DOHH2 (cell line): ENCODE measurements around the gene HSPH1.

Source experiments
- H3F3A ChIP-seq: fragments of 200-600 bp; sonication (generic), shearing (Covaris generic); 2 replicates; pipeline ENCODE4 v1.6.0; 2016; ENCODE audit warnings: antibody characterized with exemption, mild to moderate bottlenecking; ENCODE audit not compliant: control insufficient read depth, insufficient read depth
- H3K27ac ChIP-seq: fragments of 200-600 bp; sonication (generic); 2 replicates; pipeline ENCODE4 v1.5.1; 2014; ENCODE audit warnings: low read depth, mild to moderate bottlenecking, low read length, moderate library complexity
- H3K27me3 ChIP-seq: fragments of 200-600 bp; sonication (generic); 2 replicates; pipeline ENCODE4 v1.6.1; 2014; ENCODE audit warnings: mild to moderate bottlenecking, low read length, mixed read lengths; ENCODE audit not compliant: control insufficient read depth
- H3K36me3 ChIP-seq: fragments of 200-600 bp; sonication (generic); 2 replicates; pipeline ENCODE4 v1.6.1; 2014; ENCODE audit warnings: mild to moderate bottlenecking, low read length, moderate library complexity, mixed read lengths; ENCODE audit not compliant: control insufficient read depth
- H3K4me1 ChIP-seq: fragments of 200-600 bp; sonication (generic); 2 replicates; pipeline ENCODE4 v1.6.1; 2014; ENCODE audit warnings: mild to moderate bottlenecking, low read length, mixed read lengths; ENCODE audit not compliant: control insufficient read depth
- H3K4me2 ChIP-seq: fragments of 200-600 bp; sonication (generic); 2 replicates; pipeline ENCODE4 v1.6.0; 2014; ENCODE audit warnings: mild to moderate bottlenecking, low read length, moderate library complexity
- H3K4me3 ChIP-seq: fragments of 200-600 bp; sonication (generic); 2 replicates; pipeline ENCODE4 v1.5.1; 2014; ENCODE audit warnings: mild to moderate bottlenecking, low read length, mixed read lengths
- H3K79me2 ChIP-seq: fragments of 200-600 bp; sonication (generic); 2 replicates; pipeline ENCODE4 v1.6.1; 2014; ENCODE audit warnings: mild to moderate bottlenecking, low read length, mixed read lengths; ENCODE audit not compliant: control insufficient read depth
- H3K9me2 ChIP-seq: fragments of 200-600 bp; sonication (generic); replicated peaks from 2 replicates; pipeline ENCODE4 v1.6.1; 2014; ENCODE audit warnings: mild to moderate bottlenecking, low read length, mixed read lengths; ENCODE audit not compliant: control insufficient read depth
- H3K9me3 ChIP-seq: fragments of 200-600 bp; sonication (generic); 2 replicates; pipeline ENCODE4 v1.6.1; 2014; ENCODE audit warnings: antibody characterized with exemption, low read length, mixed read lengths; ENCODE audit not compliant: control insufficient read depth, insufficient read depth
- H4K20me1 ChIP-seq: fragments of 200-600 bp; sonication (generic); 2 replicates; pipeline ENCODE4 v1.6.0; 2014; ENCODE audit warnings: low read depth, mild to moderate bottlenecking, antibody characterized with exemption, low read length, moderate library complexity; ENCODE audit not compliant: control insufficient read depth, insufficient read depth
- EZH2phosphoT487 ChIP-seq: fragments of 200-600 bp; sonication (generic); IDR thresholded peaks from 2 replicates; pipeline ENCODE4 v1.6.1; 2017; ENCODE audit warnings: borderline replicate concordance, mild to moderate bottlenecking, antibody characterized with exemption, low read length, moderate library complexity, mixed read lengths
- TF ChIP-seq, protein P1 (sequence below): fragments of 200-600 bp; sonication (generic); IDR thresholded peaks from one replicate; pipeline ENCODE4 v1.5.1; 2014; ENCODE audit warnings: antibody characterized with exemption, mild to moderate bottlenecking, low read depth, low read length; ENCODE audit not compliant: poor library complexity, severe bottlenecking

HSPH1 gene

DNA sequence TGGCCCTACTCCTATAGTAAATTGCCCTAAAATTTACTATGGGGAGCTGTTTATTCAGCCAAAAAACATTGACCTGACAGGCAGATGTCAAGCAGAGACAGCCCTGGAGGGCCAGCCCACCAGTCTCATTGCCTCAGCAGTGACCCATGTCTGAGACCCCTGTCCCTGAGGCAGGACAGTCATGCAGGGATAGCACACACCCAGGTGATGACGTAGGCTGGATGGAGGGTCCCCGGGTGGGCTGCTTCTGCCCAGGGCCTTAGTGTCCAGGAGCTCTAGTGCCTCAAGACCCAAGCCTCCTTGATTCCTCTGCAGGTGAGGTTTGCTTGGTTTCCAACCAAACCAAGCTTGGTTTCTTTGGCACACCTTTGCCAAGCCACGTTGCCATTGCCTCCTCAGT lies 72.1 kb downstream of the HSPH1 start:
- no peaks in the 10 kb centered on the region for H4K20me1 ChIP-seq
- no peaks in the 10 kb centered on the region for H3K36me3 ChIP-seq
- H3K9me3 ChIP-seq: no peaks in the 10 kb centered on the region
- H3K27me3 ChIP-seq: peaks cover 11% of the 10 kb centered on the region
- no peak overlapping the region for H3K4me3 ChIP-seq
- no peaks in the 10 kb centered on the region for H3K9me2 ChIP-seq
- H3K4me2 ChIP-seq: no peak overlapping the region
- no peaks in the 10 kb centered on the region for H3F3A ChIP-seq
- H3K4me1 ChIP-seq: no peaks in the 10 kb centered on the region
- no peak for TF ChIP-seq EZH2phosphoT487
- TF ChIP-seq, protein P1, sequence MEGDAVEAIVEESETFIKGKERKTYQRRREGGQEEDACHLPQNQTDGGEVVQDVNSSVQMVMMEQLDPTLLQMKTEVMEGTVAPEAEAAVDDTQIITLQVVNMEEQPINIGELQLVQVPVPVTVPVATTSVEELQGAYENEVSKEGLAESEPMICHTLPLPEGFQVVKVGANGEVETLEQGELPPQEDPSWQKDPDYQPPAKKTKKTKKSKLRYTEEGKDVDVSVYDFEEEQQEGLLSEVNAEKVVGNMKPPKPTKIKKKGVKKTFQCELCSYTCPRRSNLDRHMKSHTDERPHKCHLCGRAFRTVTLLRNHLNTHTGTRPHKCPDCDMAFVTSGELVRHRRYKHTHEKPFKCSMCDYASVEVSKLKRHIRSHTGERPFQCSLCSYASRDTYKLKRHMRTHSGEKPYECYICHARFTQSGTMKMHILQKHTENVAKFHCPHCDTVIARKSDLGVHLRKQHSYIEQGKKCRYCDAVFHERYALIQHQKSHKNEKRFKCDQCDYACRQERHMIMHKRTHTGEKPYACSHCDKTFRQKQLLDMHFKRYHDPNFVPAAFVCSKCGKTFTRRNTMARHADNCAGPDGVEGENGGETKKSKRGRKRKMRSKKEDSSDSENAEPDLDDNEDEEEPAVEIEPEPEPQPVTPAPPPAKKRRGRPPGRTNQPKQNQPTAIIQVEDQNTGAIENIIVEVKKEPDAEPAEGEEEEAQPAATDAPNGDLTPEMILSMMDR: no peak
- no peaks in the 10 kb centered on the region for H3K79me2 ChIP-seq
- no peak overlapping the region for H3K27ac ChIP-seq

DNA sequence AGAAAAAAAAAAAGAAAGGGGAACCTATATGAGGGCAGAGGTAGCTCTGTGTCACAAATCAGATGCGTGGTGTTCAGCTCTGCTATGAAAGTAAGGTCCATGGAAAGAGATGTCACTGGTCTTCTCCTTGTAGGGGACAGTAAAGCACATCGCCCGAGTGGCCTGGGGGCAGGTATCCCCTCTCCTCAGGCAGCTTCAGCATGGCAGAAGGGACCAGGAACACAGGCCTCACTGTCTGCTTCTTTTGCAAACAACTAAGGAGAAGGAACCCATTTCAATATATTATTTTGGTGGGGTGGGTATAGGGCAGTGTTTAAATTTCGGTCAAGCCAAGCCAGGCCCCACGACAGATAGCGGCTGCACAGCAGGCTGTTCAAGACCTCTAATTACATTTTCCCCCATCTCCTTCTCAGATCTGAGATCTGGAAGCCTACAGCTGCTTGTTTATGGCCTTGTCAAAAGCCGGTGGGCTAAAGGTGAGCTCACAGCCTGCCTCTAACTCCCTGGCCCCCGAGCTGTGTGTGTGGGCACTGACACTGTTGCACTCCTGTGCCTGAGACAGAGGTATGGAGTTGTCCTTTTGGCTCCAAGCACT lies 72.8 kb downstream of the HSPH1 start:
- no peak overlapping the region for H3K4me2 ChIP-seq
- H3K9me3 ChIP-seq: no peaks in the 10 kb centered on the region
- H3K9me2 ChIP-seq: no peaks in the 10 kb centered on the region
- H3K27me3 ChIP-seq: peaks cover 11% of the 10 kb centered on the region
- H3K36me3 ChIP-seq: no peaks in the 10 kb centered on the region
- H3K4me1 ChIP-seq: no peaks in the 10 kb centered on the region
- no peak overlapping the region for H3K27ac ChIP-seq
- no peaks in the 10 kb centered on the region for H3K79me2 ChIP-seq
- no peaks in the 10 kb centered on the region for H4K20me1 ChIP-seq
- TF ChIP-seq EZH2phosphoT487: no peak
- TF ChIP-seq, protein P1: no peak
- H3K4me3 ChIP-seq: no peak overlapping the region
- no peaks in the 10 kb centered on the region for H3F3A ChIP-seq
